Activated CD4-positive, alpha-beta T cell treated with anti-CD3 and anti-CD28 coated beads, Interleukin-2, amount 10 ng/mL, durations not matched to agents 24 days and 14 days (primary cell): ENCODE results near the gene BLACAT1. TPM values are rescaled to one million over a fixed set of nuclear protein-coding genes. Genes with fewer than 3 reads are reported as not detected.

ENCODE experiments used
- DNase-seq: peaks from one replicate; pipeline ENCODE4 v3.0.0; 2022
- H3K27ac Mint-ChIP-seq: one replicate; pipeline ENCODE4 v1.8.0; 2022; ENCODE audit warnings: mild to moderate bottlenecking, mixed read lengths
- H3K27me3 Mint-ChIP-seq: one replicate; pipeline ENCODE4 v1.8.0; 2022; ENCODE audit warnings: mixed read lengths
- H3K36me3 Mint-ChIP-seq: one replicate; pipeline ENCODE4 v1.8.0; 2022; ENCODE audit warnings: low read depth, mild to moderate bottlenecking, mixed read lengths
- H3K4me1 Mint-ChIP-seq: one replicate; pipeline ENCODE4 v1.8.0; 2021; ENCODE audit warnings: mixed read lengths
- H3K4me3 Mint-ChIP-seq: one replicate; pipeline ENCODE4 v1.8.0; 2022; ENCODE audit warnings: mild to moderate bottlenecking, moderate library complexity, mixed read lengths
- H3K9me3 Mint-ChIP-seq: one replicate; pipeline ENCODE4 v1.8.0; 2021; ENCODE audit warnings: mixed read lengths
- intact Hi-C: fragments of 100-400 bp; cut with micrococcal nuclease; formaldehyde crosslinking; loops from one replicate; pipeline ENCODE4 v1.15.1; 2023
- total RNA-seq: library from RNA; stranded (reverse); gene quantifications from 2 replicates; pipeline ENCODE4 v1.2.3, GENCODE V29; 2022

The BLACAT1 gene
- total RNA-seq, 1 donor from 2014 or later: 0.16 TPM

GRCh38 chr1:205477121-205477758, 21.4 kb upstream of the BLACAT1 start:
- intact Hi-C loops: no loop called here
- no peak overlapping the region for H3K27ac Mint-ChIP-seq
- H3K36me3 Mint-ChIP-seq: peaks cover 4% of the 10 kb centered on the region
- H3K4me3 Mint-ChIP-seq: no peak overlapping the region
- H3K4me1 Mint-ChIP-seq: peaks cover 18% of the 10 kb centered on the region
- H3K9me3 Mint-ChIP-seq: peaks cover 11% of the 10 kb centered on the region
- no peak for DNase-seq
- peaks cover 26% of the 10 kb centered on the region for H3K27me3 Mint-ChIP-seq

- DNase-seq: no peak
- Mint-ChIP-seq H3K27ac (no peak overlapping the region), H3K9me3 (peaks cover 11% of the 10 kb centered on the region), H3K36me3 (peaks cover 4% of the 10 kb centered on the region), H3K4me3 (no peak overlapping the region), H3K27me3 (peaks cover 27% of the 10 kb centered on the region), H3K4me1 (peaks cover 16% of the 10 kb centered on the region)
- intact Hi-C loops: no loop called here
These were observed 20.8 kb upstream of the BLACAT1 start for GRCh38 chr1:205476648-205477047.

- Mint-ChIP-seq H3K27me3 (peaks cover 24% of the 10 kb centered on the region), H3K9me3 (peaks cover 11% of the 10 kb centered on the region), H3K27ac (no peak overlapping the region), H3K4me1 (peaks cover 9% of the 10 kb centered on the region), H3K4me3 (no peak overlapping the region), H3K36me3 (peaks cover 4% of the 10 kb centered on the region)
- DNase-seq: no peak
- intact Hi-C loops: no loop called here
These were observed 20.0 kb upstream of the BLACAT1 start for GRCh38 chr1:205475855-205476254.

GRCh38 chr1:205474571-205474970, 18.7 kb upstream of the BLACAT1 start:
- Mint-ChIP-seq H3K9me3 (peaks cover 11% of the 10 kb centered on the region), H3K36me3 (peaks cover 4% of the 10 kb centered on the region)
- intact Hi-C loops: no loop called here

GRCh38 chr1:205473966-205474365, 18.1 kb upstream of the BLACAT1 start:
- intact Hi-C loops: no loop called here
- no peaks in the 10 kb centered on the region for H3K4me1 Mint-ChIP-seq
- H3K4me3 Mint-ChIP-seq: no peak overlapping the region
- H3K36me3 Mint-ChIP-seq: peaks cover 4% of the 10 kb centered on the region
- DNase-seq: no peak
- H3K27me3 Mint-ChIP-seq: peaks cover 22% of the 10 kb centered on the region
- peaks cover 11% of the 10 kb centered on the region for H3K9me3 Mint-ChIP-seq
- H3K27ac Mint-ChIP-seq: no peak overlapping the region

More at GRCh38 chr1:205474571-205474970, 18.7 kb upstream of the BLACAT1 start:
- Mint-ChIP-seq H3K4me1 (peaks cover 1% of the 10 kb centered on the region), H3K4me3 (no peak overlapping the region), H3K27me3 (peaks cover 20% of the 10 kb centered on the region), H3K27ac (no peak overlapping the region)
- DNase-seq: no peak

- intact Hi-C loops: no loop called here
- Mint-ChIP-seq H3K27me3 (peaks cover 23% of the 10 kb centered on the region), H3K27ac (no peak overlapping the region), H3K4me3 (no peak overlapping the region), H3K9me3 (peaks cover 11% of the 10 kb centered on the region), H3K36me3 (peaks cover 4% of the 10 kb centered on the region), H3K4me1 (no peaks in the 10 kb centered on the region)
- DNase-seq: no peak
These were observed 17.6 kb upstream of the BLACAT1 start for GRCh38 chr1:205473475-205473874.

- Mint-ChIP-seq H3K27me3 (peaks cover 27% of the 10 kb centered on the region), H3K36me3 (peaks cover 4% of the 10 kb centered on the region), H3K4me1 (no peaks in the 10 kb centered on the region), H3K9me3 (peaks cover 11% of the 10 kb centered on the region), H3K27ac (peak overlapping the region; percentile 37), H3K4me3 (no peak overlapping the region)
- DNase-seq: no peak
- intact Hi-C loops: no loop called here
These were observed 17.0 kb upstream of the BLACAT1 start for GRCh38 chr1:205472737-205473441.

GRCh38 chr1:205470131-205470530, 14.3 kb upstream of the BLACAT1 start:
- Mint-ChIP-seq H3K36me3 (peaks cover 4% of the 10 kb centered on the region), H3K4me3 (no peak overlapping the region), H3K9me3 (peaks cover 7% of the 10 kb centered on the region), H3K4me1 (no peaks in the 10 kb centered on the region), H3K27me3 (peaks cover 42% of the 10 kb centered on the region), H3K27ac (no peak overlapping the region)
- DNase-seq: no peak
- intact Hi-C loops: no loop called here

GRCh38 chr1:205466595-205467220, 10.9 kb upstream of the BLACAT1 start:
- Mint-ChIP-seq H3K27ac (no peak overlapping the region), H3K9me3 (no peaks in the 10 kb centered on the region), H3K4me1 (no peaks in the 10 kb centered on the region), H3K36me3 (no peaks in the 10 kb centered on the region), H3K27me3 (peaks cover 25% of the 10 kb centered on the region), H3K4me3 (no peak overlapping the region)
- no peak for DNase-seq
- intact Hi-C loops: no loop called here

- Mint-ChIP-seq H3K4me1 (no peaks in the 10 kb centered on the region), H3K27ac (no peak overlapping the region), H3K27me3 (peaks cover 30% of the 10 kb centered on the region), H3K9me3 (no peaks in the 10 kb centered on the region), H3K4me3 (no peak overlapping the region), H3K36me3 (no peaks in the 10 kb centered on the region)
- intact Hi-C loops: no loop called here
- DNase-seq: no peak
These were observed 9.5 kb upstream of the BLACAT1 start for GRCh38 chr1:205465392-205465791.

- DNase-seq: peak; percentile 83
- Mint-ChIP-seq H3K4me3 (no peak overlapping the region), H3K27ac (no peak overlapping the region), H3K9me3 (peaks cover 3% of the 10 kb centered on the region), H3K36me3 (no peaks in the 10 kb centered on the region), H3K27me3 (peaks cover 53% of the 10 kb centered on the region), H3K4me1 (peaks cover 6% of the 10 kb centered on the region)
- intact Hi-C loops: no loop called here
These were observed 3.1 kb upstream of the BLACAT1 start for GRCh38 chr1:205458777-205459566.

- peak; percentile 61 for DNase-seq
- intact Hi-C loops: no loop called here
- peaks cover 6% of the 10 kb centered on the region for H3K4me1 Mint-ChIP-seq
- H3K27ac Mint-ChIP-seq: no peak overlapping the region
- H3K36me3 Mint-ChIP-seq: no peaks in the 10 kb centered on the region
- peaks cover 72% of the 10 kb centered on the region for H3K27me3 Mint-ChIP-seq
- H3K4me3 Mint-ChIP-seq: peak overlapping the region; percentile 25
- peaks cover 3% of the 10 kb centered on the region for H3K9me3 Mint-ChIP-seq
These were observed 1.3 kb upstream of the BLACAT1 start for GRCh38 chr1:205456868-205457745.

- Mint-ChIP-seq H3K9me3 (peaks cover 3% of the 10 kb centered on the region), H3K27ac (no peak overlapping the region), H3K4me1 (peaks cover 6% of the 10 kb centered on the region), H3K36me3 (no peaks in the 10 kb centered on the region), H3K4me3 (peak overlapping the region; percentile 62), H3K27me3 (peaks cover 75% of the 10 kb centered on the region)
- peak; percentile 61 for DNase-seq
- intact Hi-C loops: no loop called here
These were observed 580 bp upstream of the BLACAT1 start for GRCh38 chr1:205456383-205456867.
